Ishikawa (cell line): ENCODE data around the gene MYCL.

ENCODE experiments used
- CEBPB ChIP-seq: IDR thresholded peaks from 2 replicates; pipeline ENCODE4 v1.6.1; 2012
- CREB1 ChIP-seq: IDR thresholded peaks from 2 replicates; pipeline ENCODE4 v1.6.1; 2012; ENCODE audit warnings: low read depth
- EGR1 ChIP-seq: IDR thresholded peaks from 2 replicates; pipeline ENCODE4 v1.6.1; 2012
- EP300 ChIP-seq: IDR thresholded peaks from 2 replicates; pipeline ENCODE4 v1.6.1; 2012; ENCODE audit warnings: borderline replicate concordance
- FOXM1 ChIP-seq: IDR thresholded peaks from 2 replicates; pipeline ENCODE4 v1.6.1; 2012; ENCODE audit warnings: low read depth, borderline replicate concordance
- NFIC ChIP-seq: IDR thresholded peaks from 2 replicates; pipeline ENCODE4 v1.6.1; 2012
- RAD21 ChIP-seq: IDR thresholded peaks from 2 replicates; pipeline ENCODE4 v1.6.1; 2012; ENCODE audit warnings: low read depth
- TAF1 ChIP-seq: IDR thresholded peaks from 2 replicates; pipeline ENCODE4 v1.6.1; 2012; ENCODE audit warnings: low read depth, mild to moderate bottlenecking
- TCF12 ChIP-seq: IDR thresholded peaks from 2 replicates; pipeline ENCODE4 v1.6.1; 2012; ENCODE audit warnings: low read depth
- TEAD4 ChIP-seq: IDR thresholded peaks from 2 replicates; pipeline ENCODE4 v1.6.1; 2012
- YY1 ChIP-seq: IDR thresholded peaks from 2 replicates; pipeline ENCODE4 v1.6.1; 2012; ENCODE audit warnings: low read depth
- ZBTB7A ChIP-seq: IDR thresholded peaks from 2 replicates; pipeline ENCODE4 v1.6.1; 2012; ENCODE audit warnings: low read depth
- TF ChIP-seq, protein P1 (sequence below): IDR thresholded peaks from 2 replicates; pipeline ENCODE4 v1.6.1; 2012
- TF ChIP-seq, protein P2 (sequence below): IDR thresholded peaks from 2 replicates; pipeline ENCODE4 v1.6.1; 2012
- TF ChIP-seq, protein P3 (sequence below): IDR thresholded peaks from 2 replicates; pipeline ENCODE4 v1.6.1; 2012; ENCODE audit warnings: low read depth, mild to moderate bottlenecking

MYCL gene

DNA sequence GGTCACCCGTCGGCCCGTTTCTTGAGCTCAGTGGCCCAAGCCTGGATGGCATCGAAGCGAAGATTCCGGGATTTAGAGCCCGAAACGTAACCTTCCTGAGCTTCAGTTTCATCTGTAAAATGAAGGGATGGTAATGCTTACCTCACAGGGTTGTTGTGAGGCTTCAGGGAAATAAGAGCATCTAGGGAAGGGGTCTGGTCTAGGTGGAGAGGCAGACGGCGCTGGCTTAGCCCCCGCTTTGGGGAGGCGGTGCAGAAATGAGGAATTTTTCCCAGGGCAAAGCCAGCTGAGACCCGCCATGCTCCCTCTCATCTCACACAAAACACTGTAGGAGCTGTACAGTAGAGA, 717 bp upstream of the MYCL start:
- TF ChIP-seq, protein P1, sequence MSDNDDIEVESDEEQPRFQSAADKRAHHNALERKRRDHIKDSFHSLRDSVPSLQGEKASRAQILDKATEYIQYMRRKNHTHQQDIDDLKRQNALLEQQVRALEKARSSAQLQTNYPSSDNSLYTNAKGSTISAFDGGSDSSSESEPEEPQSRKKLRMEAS = no peak
- TF ChIP-seq YY1 = no peak
- no peak for TF ChIP-seq FOXM1
- no peak for TF ChIP-seq TAF1
- no peak for TF ChIP-seq CEBPB
- TF ChIP-seq, protein P2, sequence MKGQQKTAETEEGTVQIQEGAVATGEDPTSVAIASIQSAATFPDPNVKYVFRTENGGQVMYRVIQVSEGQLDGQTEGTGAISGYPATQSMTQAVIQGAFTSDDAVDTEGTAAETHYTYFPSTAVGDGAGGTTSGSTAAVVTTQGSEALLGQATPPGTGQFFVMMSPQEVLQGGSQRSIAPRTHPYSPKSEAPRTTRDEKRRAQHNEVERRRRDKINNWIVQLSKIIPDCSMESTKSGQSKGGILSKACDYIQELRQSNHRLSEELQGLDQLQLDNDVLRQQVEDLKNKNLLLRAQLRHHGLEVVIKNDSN = no peak
- TF ChIP-seq NFIC = no peak
- TF ChIP-seq EP300 = no peak
- no peak for TF ChIP-seq RAD21
- TF ChIP-seq EGR1 = no peak
- no peak for TF ChIP-seq TEAD4
- no peak for TF ChIP-seq CREB1
- no peak; the same call in 1 of the 2 replicates for TF ChIP-seq ZBTB7A
- no peak for TF ChIP-seq TCF12

DNA sequence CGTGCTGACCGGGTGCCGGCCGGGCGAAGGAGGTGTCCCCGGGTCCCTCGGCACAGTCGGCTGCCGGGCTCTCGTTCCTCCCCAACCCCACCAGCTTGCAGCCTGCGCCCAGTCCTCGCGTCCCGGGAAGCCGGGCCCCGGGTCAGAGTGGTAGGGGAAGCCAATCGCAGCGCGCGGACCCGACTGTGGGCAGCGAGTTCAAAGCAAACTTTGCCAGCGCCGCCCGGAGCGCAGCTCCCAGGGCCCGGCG, 328 bp downstream of the MYCL start:
- TF ChIP-seq FOXM1 = no peak
- 0 out of 2 replicates have a peak, but pooled peaks have one; percentile 8 for TF ChIP-seq YY1
- no peak for TF ChIP-seq TEAD4

DNA sequence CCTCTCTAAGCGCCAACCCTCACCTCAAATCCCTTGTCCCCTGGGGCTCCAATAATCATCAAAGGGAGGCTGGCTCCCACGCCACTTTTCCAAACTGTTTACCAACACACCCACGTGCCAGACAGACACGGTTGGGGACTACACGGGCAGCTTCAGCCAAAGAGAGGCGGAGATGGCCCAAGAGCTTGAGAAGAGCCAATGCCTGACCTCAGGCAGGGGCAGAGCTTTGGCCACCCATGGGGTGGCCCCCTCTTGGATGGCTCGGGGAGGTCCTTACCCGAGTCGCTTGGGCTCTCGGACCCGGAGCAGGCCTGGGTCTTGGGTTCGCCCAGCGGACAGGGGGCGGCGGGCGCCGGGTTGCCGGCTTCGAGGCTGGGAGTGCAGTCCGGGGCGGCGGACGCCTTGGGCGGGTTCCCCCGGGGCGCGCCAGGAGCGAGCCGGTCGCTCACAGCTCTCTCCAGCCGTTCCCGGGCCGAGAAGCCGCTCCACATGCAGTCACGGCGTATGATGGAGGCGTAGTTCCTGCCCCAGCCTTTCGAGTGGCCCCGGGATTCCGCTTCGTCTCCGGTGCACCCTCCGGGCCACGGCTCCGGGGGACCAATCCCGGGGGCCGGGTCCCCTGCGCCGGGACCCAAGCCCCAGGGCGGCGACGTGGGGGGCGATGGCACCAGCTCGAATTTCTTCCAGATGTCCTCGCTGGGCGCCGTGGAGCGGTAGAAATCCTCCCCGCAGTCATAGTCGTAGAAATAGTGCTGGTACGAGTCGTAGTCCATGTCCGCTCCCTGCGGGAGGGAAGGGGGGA, 854 bp downstream of the MYCL start:
- TF ChIP-seq EGR1 (no peak), TAF1 (no peak; the same call in 1 of the 2 replicates), NFIC (no peak), ZBTB7A (0 out of 2 replicates have a peak, but pooled peaks have one; percentile 33), RAD21 (no peak), TCF12 (no peak)

DNA sequence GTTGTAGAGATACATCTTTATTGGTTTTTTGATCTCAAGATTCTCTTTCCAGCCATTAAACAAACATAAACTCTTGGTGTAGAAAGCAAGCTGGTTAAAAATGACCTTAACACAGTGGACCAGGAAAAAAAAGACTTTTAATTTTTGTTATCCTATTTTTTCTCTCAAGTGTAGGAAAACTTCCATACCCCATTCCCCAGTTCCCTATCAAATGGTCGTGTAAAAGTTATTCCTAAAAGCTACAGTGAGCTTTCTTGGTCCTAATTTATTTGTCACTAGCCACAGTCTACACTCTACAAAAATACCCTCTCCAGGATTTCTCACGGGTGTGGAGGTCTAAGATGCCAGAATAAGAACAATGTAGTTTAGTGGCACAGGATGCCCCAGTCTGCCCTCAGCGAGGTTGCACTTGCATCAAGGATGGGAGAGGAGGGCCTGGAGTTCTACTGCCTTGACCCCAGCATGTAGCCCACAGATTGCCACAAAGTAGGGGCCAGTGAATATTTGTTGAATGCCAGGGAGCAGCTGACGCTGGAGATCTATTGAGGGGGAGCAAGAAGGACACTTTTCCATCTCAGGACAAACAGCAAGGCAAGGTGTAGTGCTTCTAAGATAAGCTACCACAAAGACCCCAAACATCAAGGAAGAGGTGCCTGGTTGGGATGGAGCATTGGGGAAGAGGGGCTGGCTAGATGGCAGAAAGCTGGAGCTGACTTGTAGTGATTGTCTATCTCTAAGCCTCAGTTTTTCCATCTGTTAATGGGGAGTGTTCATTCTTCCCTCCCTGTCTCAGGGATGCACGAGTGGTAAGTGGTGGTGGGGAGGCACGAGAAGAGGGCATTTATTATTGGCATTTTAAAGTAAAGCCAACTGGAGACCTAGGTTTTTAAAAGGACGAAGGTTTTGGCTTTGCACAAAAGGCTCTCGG, 1.8 kb downstream of the MYCL start:
- TF ChIP-seq ZBTB7A (no peak), EGR1 (no peak), YY1 (no peak)
- TF ChIP-seq, protein P1 = no peak

DNA sequence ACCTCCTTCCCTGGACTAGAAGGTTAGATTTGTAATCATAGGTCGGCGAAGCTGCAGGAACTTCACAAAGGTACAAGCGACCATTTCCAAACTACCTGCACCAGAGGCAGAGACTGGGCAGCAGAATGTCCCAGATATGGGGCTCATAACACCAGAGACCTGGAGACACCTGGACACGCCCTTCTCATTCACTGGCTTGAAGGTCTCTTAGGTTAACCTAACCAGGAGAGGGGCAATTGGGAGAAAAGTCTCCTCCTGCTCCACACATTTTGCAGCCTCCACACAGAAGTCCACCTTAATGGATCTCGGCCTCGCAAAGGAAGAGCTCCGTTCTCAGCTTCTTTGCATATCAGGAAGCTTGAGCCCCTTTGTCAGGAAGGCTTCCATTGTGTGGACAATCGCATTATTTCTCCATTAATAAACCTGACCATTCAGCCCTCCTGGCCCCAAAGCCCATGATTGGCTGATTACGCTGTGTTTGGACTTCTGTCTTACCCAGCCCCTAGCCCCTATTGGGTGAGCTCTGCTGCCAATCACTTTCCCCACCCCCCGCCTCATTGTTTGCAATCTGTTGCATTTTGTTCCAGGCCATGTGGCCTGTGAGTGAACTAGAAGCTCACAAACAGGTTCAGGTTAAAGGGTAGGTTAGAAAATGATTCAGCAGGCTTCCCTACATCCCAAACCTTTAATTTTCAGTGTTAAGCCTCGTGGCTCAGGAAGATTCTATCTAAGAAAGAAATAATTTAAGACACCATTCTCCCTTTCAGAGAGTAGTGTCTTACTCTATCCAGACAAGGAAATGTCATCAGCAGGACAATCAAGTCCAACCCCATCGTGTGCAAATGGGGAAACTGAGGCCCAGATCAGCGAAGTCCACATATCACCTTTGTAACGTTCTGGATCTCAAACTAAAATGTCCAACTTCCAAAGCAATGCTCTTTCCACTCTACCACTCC, 2.8 kb downstream of the MYCL start:
- TF ChIP-seq TAF1 (no peak), CEBPB (0 out of 2 replicates have a peak, but pooled peaks have one; percentile 13), NFIC (no peak), CREB1 (peak; percentile 14; the same call in 1 of the 2 replicates), EGR1 (no peak), ZBTB7A (no peak)
- TF ChIP-seq, protein P1 = peak; percentile 90

DNA sequence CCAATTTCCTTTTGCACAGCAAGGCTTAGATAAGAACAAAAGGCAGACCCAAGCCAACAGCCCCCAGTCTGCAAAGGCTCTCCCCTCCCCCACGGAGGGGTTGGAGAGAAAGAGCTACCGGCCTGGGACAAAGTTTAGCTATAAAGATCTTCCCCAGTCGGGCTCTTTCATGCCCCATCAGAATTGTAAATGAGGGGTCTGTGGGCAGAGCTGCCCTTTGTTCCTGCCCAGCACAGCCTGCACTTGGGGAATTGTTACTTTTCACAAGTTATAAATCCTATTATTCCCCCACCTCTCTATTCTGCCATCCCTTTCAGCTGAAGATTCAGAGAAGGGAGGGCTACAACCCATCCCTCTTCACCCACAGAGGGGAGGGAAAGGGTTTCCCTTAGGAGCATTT, 3.5 kb downstream of the MYCL start:
- TF ChIP-seq ZBTB7A = no peak
- no peak for TF ChIP-seq TEAD4
- TF ChIP-seq, protein P2 = no peak
- TF ChIP-seq EP300 = no peak
- no peak for TF ChIP-seq RAD21
- TF ChIP-seq, protein P1 = no peak
- no peak for TF ChIP-seq TCF12
- no peak for TF ChIP-seq CEBPB
- TF ChIP-seq TAF1 = no peak
- TF ChIP-seq EGR1 = no peak
- TF ChIP-seq YY1 = no peak
- no peak for TF ChIP-seq NFIC
- TF ChIP-seq CREB1 = no peak
- TF ChIP-seq, protein P3, sequence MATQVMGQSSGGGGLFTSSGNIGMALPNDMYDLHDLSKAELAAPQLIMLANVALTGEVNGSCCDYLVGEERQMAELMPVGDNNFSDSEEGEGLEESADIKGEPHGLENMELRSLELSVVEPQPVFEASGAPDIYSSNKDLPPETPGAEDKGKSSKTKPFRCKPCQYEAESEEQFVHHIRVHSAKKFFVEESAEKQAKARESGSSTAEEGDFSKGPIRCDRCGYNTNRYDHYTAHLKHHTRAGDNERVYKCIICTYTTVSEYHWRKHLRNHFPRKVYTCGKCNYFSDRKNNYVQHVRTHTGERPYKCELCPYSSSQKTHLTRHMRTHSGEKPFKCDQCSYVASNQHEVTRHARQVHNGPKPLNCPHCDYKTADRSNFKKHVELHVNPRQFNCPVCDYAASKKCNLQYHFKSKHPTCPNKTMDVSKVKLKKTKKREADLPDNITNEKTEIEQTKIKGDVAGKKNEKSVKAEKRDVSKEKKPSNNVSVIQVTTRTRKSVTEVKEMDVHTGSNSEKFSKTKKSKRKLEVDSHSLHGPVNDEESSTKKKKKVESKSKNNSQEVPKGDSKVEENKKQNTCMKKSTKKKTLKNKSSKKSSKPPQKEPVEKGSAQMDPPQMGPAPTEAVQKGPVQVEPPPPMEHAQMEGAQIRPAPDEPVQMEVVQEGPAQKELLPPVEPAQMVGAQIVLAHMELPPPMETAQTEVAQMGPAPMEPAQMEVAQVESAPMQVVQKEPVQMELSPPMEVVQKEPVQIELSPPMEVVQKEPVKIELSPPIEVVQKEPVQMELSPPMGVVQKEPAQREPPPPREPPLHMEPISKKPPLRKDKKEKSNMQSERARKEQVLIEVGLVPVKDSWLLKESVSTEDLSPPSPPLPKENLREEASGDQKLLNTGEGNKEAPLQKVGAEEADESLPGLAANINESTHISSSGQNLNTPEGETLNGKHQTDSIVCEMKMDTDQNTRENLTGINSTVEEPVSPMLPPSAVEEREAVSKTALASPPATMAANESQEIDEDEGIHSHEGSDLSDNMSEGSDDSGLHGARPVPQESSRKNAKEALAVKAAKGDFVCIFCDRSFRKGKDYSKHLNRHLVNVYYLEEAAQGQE = no peak
- no peak for TF ChIP-seq FOXM1
